ENCODE data around the gene HELZ. TPM values are rescaled to one million over a fixed set of nuclear protein-coding genes. Genes with fewer than 3 reads are reported as not detected.

HELZ gene
- total and polyA plus RNA-seq, 10 donors, result 2.5 to 154 (median 88.7) TPM

GRCh38 chr17:67125924-67126323 is 119.1 kb downstream of the HELZ start:
- WGBS, 5 donors, result 90 to 100% (median 97%) methylated on average over 1 of the region's 1 CpG
- Histone ChIP-seq H3K9me3 (no peaks in the 10 kb centered on the region), H3K27me3 (replicated peaks in 1 of 7) (no peaks in the 10 kb centered on the region), H3K27ac (no peak overlapping the region), H3K4me3 (no peak overlapping the region), H3K4me1 (peaks cover 0 to 11% (median 4%) of the 10 kb centered on the region in 6 donors), H3K36me3 (peaks cover 0 to 95% (median 48%) of the 10 kb centered on the region in 6 donors)
- TF ChIP-seq, protein P1, sequence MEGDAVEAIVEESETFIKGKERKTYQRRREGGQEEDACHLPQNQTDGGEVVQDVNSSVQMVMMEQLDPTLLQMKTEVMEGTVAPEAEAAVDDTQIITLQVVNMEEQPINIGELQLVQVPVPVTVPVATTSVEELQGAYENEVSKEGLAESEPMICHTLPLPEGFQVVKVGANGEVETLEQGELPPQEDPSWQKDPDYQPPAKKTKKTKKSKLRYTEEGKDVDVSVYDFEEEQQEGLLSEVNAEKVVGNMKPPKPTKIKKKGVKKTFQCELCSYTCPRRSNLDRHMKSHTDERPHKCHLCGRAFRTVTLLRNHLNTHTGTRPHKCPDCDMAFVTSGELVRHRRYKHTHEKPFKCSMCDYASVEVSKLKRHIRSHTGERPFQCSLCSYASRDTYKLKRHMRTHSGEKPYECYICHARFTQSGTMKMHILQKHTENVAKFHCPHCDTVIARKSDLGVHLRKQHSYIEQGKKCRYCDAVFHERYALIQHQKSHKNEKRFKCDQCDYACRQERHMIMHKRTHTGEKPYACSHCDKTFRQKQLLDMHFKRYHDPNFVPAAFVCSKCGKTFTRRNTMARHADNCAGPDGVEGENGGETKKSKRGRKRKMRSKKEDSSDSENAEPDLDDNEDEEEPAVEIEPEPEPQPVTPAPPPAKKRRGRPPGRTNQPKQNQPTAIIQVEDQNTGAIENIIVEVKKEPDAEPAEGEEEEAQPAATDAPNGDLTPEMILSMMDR (IDR thresholded peaks at IDR 0.05 in 8 of 11, conservative IDR thresholded peaks at IDR 0.05 in 3 of 11), result no peak
- TF ChIP-seq POLR2A (IDR thresholded peaks at IDR 0.05) (no peak), POLR2AphosphoS5 (IDR thresholded peaks at IDR 0.05) (no peak)
- no peak for DNase-seq
- intact Hi-C loops (cut with DNase I; ENCODE audit: low total_unique reads), result no loop called here

DNA sequence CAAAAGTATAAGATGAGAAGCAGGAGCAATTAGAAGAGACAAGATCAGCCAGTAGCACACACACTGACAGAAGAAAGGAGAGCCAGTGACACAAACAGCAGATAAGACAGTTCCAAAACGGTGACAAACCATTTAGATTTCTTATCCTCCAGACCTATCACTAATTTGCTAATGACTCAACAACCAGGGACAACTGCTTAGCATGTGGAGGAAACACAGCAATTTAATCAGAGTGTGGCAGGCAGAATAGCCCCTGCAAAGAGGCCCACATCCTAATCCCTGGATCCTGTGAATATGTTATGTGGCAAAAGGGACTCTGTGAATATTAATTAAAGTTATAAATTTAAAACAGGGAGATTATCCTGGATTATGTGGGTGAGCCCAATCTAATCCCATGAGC is 119.6 kb downstream of the HELZ start:
- Histone ChIP-seq H3K36me3 (peaks cover 0 to 97% (median 51%) of the 10 kb centered on the region in 6 donors), H3K27ac (no peak overlapping the region), H3K4me3 (no peak overlapping the region), H3K27me3 (replicated peaks in 1 of 7) (no peaks in the 10 kb centered on the region), H3K4me1 (peaks cover 0 to 11% (median 4%) of the 10 kb centered on the region in 6 donors), H3K9me3 (no peaks in the 10 kb centered on the region)
- TF ChIP-seq, protein P1 (IDR thresholded peaks at IDR 0.05 in 8 of 11, conservative IDR thresholded peaks at IDR 0.05 in 3 of 11), result no peak
- TF ChIP-seq POLR2AphosphoS5 (IDR thresholded peaks at IDR 0.05) (no peak), POLR2A (IDR thresholded peaks at IDR 0.05) (no peak)
- DNase-seq, result no peak
- 53 to 89% (median 75%) methylated on average over 1 of the region's 1 CpG for WGBS, 5 donors
- intact Hi-C loops (cut with DNase I; ENCODE audit: low total_unique reads), result no loop called here

GRCh38 chr17:67124450-67125148 is 120.4 kb downstream of the HELZ start:
- no peak overlapping the region for H3K4me3 ChIP-seq
- H3K36me3 ChIP-seq, result peaks cover 0 to 98% (median 55%) of the 10 kb centered on the region in 6 donors
- H3K4me1 ChIP-seq, result peaks cover 0 to 11% (median 4%) of the 10 kb centered on the region in 6 donors
- no peak for DNase-seq
- TF ChIP-seq, protein P1 (IDR thresholded peaks at IDR 0.05 in 8 of 11, conservative IDR thresholded peaks at IDR 0.05 in 3 of 11), result no peak
- no peak for TF ChIP-seq POLR2AphosphoS5 (IDR thresholded peaks at IDR 0.05)
- TF ChIP-seq POLR2A (IDR thresholded peaks at IDR 0.05), result no peak
- H3K27ac ChIP-seq, result no peak overlapping the region
- 85 to 95% (median 88%) methylated on average over 4 of the region's 4 CpGs for WGBS, 5 donors
- intact Hi-C loops (cut with DNase I; ENCODE audit: low total_unique reads), result no loop called here
- H3K27me3 ChIP-seq (replicated peaks in 1 of 7), result no peaks in the 10 kb centered on the region
- H3K9me3 ChIP-seq, result no peaks in the 10 kb centered on the region

DNA sequence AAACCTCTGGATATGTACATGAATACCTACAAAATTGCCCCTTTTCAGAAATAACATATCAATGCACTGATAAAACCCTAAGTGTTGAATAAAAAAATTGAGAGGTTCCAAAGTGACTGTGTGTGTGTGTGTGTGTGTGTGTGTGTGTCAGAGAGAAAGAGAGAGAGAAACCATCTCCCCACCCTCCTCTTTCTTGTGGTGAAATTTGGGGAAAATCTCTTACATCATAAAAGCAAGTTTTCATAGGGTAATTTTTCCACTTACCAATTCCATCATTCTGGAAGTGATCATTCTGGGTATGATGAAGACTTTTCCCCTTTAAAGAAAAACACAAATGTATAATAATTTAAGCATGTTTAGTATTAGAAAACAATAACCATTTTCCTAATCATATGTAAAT is 121.3 kb downstream of the HELZ start:
- Histone ChIP-seq H3K27ac (no peak overlapping the region), H3K4me3 (no peak overlapping the region), H3K36me3 (peaks cover 0 to 98% (median 60%) of the 10 kb centered on the region in 6 donors), H3K27me3 (replicated peaks in 1 of 7) (no peaks in the 10 kb centered on the region), H3K9me3 (no peaks in the 10 kb centered on the region), H3K4me1 (peaks cover 0 to 11% (median 4%) of the 10 kb centered on the region in 6 donors)
- DNase-seq, result no peak
- intact Hi-C loops (cut with DNase I; ENCODE audit: low total_unique reads), result no loop called here
- TF ChIP-seq POLR2AphosphoS5 (IDR thresholded peaks at IDR 0.05) (no peak), POLR2A (IDR thresholded peaks at IDR 0.05) (no peak)
- TF ChIP-seq, protein P1 (IDR thresholded peaks at IDR 0.05 in 8 of 11, conservative IDR thresholded peaks at IDR 0.05 in 3 of 11), result no peak
